NCI-H748 (cell line): ENCODE measurements around the gene NUAK1.

Experiments
- DNase-seq: peaks from one replicate; lab custom pipeline; 2025; ENCODE audit not compliant: unreplicated experiment; lab: John Stamatoyannopoulos, UW

Gene NUAK1

DNA sequence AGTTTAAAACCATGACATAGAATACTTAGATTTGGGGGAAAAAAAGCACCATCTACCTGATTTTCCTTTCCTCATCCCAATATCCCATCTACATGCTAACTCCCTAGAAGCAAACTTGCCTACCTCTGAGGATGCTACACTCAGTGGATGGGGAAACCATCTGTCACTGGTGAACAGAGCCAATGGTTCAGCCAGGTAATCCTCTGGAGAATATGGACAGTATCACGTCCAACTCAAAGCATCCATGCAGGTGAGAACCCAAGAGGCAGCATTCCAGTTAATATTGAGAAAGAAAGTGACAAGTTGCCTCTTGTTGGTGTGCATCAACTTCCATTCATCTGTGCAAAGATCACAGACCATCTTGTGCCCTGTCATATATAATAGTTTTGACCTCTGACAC is 73.2 kb downstream of the NUAK1 start:
- no peak for DNase-seq

DNA sequence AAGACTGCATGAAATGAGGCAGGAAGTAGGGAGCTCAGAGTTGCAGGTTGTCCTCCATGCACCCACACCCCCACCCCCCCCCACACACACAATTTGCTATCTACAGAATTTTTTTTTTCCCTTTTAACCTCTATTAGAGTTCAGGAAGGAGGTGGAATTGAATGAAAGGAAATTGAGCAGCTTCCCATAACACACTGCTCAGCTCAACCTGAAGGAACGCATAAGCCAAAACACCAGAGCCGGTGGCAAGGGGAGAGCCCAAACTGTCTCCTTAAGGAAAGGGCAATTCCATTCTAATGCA is 74.1 kb downstream of the NUAK1 start:
- no peak for DNase-seq

DNA sequence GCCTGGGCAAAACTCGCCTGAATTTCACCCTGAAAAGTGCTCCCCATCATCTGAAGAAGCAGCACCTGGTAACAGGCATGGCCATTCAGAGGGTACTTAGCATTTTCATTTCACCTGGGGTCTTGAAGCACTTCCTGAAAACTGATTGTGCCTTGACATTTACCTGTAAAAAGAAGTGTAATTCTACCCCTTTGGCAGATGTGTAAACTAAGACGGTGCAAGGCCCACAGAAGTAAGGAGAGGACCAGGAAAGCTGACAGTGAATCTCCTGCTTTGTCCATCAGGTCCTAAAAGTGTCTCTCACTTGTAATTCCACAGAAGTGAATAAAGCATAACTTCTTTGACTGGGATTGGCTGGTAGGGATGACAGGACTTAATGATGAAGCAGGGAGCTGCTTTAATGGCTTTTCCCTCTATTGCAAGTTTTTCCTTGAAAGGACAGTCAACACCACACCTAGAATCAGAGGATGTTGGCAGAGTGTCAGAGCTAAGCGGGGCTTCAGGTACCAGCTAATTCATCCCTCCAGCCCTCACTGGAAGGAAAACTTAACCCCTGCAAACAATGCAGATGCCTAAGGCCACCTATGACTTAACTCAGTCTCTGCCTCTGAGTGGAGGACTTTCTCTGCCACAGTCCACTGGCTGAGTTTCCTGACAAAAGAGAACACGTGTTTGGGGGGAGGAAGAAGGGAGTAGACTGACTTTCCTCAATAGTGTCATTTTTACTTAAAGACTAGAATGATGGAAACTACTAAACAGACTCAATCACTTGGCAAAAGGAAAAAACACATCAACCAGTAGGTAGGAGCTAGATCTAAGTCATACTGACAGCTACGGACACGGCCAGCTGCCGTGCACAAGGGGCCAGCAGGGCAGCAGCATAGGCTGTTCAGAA is 74.7 kb downstream of the NUAK1 start:
- no peak for DNase-seq

DNA sequence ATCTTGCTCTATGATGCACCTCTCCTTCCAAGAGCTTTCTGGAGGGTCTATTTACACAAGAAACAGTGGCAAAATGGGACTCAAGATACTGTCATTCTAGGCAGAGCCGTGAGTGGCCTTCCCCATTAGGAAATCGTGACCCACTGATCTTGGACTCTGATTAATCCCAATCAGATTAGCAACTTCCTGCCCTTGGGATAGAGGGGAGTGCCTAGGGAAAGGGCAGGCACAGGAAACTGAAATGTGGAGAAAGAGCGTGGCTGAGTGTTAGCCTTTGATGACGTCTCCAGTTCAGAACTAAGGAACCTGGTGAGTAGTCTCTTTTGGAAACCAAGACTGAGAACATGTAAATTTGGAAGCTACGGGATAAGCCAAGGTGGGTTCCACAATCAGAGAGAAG is 76.1 kb downstream of the NUAK1 start:
- DNase-seq, result no peak

DNA sequence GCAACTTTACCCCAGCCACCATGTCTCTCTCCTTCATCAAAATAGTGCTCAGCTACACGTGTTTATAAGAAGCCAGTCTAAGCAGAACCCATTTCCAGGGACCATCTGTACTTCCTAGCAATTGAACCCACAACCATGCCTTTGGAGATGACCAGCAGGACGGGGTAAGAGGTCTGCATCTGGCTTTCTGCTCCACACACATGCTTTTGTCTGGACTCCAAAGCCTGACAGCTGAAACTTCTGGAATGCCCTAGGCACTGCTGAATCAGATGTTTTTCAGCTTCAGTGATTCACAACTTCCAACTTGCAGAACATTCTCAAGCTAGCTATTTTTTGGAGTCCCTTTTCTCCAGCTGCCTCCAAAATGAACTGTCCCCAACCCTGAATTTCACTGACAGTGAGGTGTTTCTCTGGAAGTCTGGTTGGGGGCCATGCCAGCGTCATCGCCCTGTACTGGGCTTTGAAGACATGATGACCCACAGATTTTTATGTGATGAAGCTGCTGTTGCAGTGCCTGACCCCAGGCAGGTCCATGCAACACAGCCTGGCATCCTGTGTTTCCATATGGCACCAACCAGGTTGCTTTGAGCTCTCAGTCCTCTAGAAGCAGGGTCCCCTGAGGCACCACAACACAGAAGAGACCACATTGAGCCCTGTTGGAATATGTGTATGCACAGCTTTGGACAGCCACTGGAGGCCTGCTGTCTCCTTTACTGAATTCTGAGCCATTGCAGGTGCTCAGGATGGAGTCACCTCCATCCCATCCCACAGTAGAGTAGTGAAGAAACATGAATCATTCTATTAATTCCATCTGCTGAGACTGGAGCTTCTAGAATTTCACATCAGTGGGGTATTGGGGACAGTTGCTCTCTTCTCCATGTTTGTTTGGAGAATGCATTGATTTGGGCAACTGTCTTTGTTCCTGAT is 80.2 kb downstream of the NUAK1 start:
- DNase-seq, result no peak

DNA sequence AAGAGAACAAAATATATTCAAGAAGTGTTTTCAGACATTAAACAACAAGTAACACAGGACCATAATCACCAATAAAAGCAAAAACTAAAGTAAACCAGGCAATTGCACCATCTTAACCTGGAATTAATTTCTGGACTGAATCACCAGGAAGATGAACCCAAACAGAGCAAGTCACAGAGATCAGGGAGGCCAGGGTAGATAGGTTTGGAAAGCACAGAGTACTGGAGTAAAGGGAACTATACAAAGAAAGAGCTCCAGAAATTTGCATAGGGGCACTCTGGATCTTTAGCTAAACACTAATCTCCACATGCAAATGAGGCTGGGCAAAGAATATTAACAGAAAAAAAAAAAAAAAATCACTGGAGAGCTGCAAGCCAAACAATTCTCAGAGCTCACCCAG is 84.7 kb downstream of the NUAK1 start:
- no peak for DNase-seq

DNA sequence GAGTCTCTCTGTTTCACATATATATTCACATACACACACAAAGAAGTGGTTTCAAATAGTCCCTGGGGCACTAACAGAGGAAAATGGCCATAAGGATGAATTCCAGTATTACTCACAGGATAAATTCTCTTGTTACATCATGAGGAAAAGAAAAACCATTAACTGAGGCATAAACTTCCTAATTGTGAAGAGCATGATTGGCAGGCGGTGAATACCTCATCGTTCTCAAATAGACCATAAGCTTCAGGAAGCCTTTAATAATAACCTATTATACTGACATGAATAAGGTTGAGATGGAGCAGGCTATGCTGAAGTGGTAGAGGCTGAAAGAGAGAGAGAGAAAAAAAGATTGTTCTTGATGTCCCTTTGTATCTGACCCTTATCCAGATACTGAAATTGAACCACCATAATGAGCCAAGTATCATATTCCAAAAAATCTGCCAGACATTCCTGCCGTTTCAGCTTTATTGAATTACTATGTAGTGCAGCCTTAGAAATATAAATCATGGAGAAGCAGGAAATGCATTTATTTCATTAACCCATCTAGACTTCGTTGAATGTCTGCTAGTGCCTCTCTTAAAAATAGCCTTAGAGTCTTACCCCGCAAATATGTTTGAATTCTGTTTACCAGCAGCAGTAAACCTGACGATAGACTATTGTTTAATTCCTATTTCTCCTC is 86.8 kb downstream of the NUAK1 start:
- no peak for DNase-seq

DNA sequence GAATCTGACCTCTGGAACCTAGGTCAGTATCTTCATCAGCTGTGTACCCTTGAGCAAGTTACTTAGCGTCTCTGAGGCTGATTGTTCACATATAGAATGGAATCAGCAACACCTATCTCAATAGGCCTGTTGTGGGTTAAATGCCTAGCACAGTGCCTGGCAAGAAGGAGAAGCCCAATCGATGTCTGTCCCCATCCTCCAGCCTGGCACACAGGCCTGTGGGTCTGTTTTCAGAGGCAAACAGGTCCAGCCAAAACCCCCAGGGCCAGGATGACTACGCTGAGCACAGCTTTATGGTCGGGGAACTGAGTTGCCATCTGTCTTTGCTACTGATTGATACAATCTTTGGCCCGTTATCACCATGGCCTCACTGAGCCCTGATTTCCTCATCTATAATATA is 89.2 kb downstream of the NUAK1 start:
- no peak for DNase-seq

DNA sequence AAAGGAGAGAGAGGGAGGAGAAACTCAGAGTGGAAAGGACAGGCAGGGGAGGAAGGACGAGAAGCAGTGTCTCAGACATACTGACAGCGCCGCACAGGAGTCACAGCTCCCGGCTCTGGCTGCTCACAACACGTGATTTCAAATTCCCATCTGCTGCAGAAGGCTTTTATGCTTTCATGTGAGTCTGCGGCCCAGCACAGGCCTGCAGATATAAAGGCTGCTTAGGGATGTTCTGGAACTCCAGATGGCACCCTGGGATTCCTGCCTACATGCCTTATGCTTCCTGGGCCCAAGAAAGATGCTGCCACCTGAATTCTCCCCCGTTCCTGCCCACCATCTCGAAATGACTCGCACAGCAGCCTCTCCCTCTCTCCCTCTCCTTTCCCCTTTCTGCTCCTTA is 89.6 kb downstream of the NUAK1 start:
- DNase-seq, result no peak

DNA sequence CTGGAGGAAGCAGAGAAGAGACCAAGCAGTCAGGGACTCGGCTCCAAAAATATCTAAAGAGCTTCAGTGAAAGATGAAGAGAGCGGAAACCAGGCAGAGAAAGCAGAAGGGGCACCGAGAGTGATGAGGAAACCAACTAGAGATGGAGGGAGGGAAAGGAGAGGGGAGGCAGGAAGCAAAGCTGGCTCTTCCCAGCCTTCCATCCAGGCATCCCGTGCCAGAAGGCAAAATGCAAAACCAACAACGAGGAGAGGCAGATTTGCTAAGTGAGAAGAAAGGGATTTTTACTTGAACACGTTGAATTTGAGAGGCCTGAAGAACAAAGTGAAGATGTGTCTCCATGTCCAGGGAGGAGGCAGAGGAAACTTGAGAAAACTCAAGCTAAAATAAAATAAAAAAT is 90.1 kb downstream of the NUAK1 start:
- DNase-seq, result no peak

DNA sequence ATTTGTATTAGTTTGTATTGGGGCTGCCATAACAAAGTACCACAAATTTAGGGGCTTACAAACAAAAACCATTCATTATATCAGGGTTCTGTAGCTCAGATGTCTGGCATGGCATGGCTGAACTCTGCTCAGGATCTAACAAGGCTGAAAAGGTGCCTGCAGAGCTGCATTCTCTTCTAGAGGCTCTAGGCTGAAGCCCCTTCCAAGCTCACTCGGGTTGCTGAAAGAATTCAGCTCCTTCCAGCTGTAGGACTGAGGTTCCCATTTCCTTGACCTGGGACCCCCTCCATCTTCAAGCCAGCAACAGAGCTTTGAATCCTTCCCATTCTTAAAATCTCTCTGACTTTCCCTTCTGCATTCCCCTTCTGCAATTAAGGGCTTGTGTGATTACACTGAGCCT is 90.7 kb downstream of the NUAK1 start:
- DNase-seq, result no peak

DNA sequence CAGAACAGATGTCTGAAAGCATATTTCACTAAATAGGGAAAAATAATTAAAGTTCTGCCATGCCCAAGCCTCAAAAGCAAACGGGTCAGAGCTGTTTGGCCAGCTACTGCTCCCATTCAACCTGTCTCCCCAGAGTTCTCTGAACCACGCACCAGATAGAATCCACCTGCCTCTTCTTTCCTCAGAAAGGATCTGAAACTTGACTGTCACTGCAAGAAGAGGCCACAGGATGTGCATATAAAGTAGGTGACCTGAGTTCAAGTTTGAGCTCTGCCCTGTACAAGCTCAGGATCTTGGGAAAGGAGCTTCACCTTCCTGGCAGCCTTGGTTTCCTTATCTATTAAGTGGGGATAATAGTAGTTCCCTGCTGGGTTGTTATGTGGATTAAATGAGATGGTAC is 91.8 kb downstream of the NUAK1 start:
- no peak for DNase-seq

DNA sequence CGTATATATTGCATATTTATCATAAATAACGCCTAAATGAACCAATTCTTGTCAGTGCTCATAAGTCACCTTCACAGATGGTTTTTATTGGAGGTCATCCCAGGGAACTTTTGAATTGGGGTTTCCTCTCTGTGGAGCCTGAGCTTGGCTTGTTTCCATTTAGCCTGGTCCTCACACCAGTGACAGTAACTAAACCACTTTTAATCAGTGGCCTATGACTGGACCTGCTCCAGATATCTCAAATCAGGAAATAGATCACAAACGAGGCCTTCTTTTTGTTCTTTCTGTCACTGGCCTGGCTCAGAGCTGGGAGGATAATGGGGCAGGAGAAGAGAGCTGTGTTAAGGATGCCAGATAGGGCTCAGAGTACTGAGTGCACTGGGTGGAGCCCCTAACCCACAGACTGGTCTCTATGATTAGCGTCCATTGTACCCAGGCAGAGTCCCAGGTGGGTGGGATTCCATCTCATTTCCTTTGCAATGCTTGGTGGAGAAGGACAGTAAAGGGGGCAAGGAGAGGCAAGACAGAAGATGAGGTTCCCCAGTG is 92.4 kb downstream of the NUAK1 start:
- DNase-seq, result no peak

DNA sequence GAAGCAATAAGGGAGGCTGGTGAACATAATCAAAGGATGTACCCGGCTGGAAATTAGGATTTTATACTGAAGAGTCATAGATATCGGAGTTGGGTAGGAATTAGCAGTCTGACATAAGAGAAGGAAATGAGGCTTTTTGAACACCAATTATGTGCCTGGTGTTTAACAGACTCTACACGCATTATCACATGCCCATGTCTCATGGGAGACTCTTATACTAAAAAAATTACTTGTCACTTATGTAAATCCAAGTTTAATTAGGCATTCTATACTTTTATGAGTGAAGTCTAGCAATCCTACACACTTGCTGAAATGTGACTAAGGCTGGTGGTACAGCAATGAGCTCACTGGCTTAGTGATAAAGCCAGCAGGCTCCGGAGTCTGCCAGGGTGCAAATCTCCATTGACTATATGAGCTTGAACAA is 93.5 kb downstream of the NUAK1 start:
- no peak for DNase-seq

DNA sequence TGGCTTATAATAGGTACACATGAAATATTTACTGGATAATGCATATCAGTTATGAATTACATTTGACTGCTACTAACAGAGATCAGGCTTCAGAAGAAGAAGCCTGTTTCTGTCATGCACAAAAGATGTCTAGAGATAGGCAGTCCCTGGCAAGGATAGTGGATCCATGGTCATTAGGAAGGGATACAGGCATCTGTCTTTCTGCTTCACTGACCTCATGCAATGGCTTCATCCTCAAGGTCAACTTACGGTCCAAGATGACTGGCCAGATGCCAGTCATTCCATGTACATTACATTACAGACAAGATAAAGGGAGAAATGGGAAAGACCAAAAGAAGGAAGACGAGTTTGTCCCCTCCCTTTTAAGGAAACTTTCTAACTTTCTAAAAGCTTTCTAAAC is 94.0 kb downstream of the NUAK1 start:
- no peak for DNase-seq

DNA sequence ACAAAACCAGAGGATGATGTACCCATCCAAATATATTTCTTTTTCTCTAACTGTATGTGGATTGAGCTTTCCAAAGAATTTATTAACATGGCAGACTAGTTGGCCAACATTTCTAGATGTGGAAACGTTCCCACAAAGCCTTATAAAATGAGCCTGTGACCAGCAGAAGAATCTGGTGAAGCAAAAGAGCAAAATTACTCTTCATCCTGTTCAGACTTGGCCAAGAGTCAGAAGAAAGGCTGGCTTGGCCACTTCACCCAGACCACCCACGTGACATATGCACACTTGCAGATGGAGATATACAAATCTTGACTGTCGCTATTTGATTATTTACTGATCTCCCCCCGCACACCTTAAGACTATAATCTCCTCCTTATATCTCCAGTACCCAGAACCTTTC is 96.7 kb downstream of the NUAK1 start:
- no peak for DNase-seq

DNA sequence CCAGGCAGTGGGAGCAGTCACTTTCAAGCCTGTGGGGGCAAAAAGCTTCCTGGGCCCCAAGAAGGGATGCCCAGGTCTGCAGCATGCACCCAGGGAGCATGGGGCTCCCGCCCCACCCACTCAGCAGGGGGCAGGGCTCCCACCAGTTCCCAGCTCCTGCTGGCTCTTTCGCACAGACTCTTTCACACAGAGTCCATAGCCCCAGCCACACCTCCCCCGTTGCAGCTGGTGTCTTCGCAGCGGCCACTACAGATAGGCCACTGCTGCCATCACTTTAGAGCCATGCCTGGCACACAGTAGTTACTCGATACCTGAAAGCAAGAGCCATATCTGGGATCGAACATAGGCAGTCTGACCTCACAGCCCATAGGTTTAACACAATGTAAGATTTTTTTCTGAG is 98.2 kb downstream of the NUAK1 start:
- DNase-seq, result no peak

DNA sequence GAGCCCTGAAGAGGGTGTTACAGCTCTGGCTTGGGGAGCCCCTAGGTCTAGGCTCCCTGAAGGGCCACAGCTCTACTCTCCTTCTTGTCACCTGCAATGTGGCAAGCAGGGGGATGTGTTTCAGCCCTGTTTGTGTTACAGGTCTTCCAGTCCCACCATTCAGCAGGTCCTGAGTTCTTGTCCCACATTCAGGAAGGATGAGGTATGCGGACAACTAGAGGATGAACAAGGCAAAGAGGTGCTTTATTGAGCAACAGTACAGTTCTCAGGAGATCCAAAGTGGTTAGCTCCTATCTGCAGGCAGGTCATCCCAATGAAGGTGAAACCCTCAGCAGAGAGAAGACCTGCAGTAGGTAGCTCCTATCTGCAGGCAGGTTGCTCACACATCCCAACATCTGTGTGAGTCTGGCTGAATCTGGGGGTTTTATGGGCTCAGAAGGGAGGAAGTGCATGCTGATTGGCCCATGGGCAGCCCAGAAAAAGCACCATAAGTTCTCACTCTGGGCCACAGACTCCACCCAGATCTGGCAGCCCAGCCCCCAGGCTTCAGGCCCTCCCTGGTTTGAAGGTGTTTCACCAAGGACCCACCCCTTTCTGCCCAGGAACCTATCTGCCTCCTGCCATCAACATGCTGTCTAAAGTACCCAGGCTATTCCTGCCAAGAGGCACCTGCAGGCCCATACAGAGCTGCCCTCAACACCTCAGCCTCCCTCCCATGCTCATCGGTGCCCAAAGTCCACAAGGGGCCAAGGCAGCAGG is 98.9 kb downstream of the NUAK1 start:
- DNase-seq, result no peak

DNA sequence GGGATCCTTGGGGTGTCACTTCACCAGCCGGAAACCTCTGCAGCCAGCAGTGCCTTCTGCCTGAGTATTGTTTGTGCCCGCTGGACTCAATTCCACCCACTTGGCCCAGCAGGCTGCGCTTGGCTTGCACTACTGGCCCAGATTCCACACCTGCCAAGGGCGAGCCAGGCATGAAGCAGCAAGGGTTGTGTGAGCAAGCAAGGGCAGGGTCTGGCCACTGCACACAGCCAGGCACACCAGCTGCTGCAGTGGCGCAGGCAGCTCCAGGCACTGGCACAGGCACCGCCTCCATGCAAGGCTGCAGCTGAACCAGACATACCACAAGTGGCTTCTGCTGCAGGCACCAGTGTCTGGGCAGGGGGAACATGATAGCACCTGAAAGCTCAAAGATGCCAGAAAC is 99.5 kb downstream of the NUAK1 start:
- DNase-seq, result no peak

DNA sequence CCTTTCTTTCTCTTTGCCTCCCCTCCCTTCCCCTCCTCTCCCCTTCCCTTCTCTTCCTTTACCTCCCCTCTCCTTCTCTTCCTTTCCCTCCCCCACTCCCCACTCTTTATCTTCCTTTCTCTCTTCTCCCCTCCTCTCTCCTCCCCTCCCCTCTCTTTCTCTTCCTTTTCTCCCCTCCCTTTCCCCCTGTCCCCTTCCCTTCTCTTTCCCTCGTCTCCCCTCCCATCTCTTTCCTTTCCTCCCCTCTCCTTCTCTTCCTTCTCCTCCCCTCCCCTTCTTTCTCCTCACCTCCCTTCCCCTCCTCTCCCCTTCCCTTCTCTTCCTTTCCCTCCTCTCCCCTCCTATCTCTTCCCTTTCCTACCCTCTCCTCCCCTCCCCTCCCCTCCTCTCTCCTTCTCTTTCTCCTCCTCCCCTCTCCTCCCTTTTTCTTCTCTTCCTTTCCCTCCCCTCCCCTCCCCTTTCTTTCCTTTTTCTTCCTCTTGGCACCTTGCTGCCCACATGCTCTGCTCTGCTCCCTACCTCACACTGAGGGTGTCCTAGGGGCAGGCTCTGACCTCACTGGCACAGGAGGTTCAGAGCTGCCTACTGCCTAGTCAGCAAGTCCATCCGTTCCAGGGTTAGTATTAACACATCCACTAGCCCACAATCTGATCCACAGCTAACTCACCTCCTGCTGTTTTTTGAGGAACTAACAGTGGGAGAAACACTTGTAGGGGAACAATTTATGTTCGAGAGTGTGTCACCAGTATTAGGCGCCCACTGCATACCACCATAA is 101.0 kb downstream of the NUAK1 start:
- no peak for DNase-seq
